ENCODE measurements around the gene TERF2IP. TPM values are rescaled to one million over a fixed set of nuclear protein-coding genes. Genes with fewer than 3 reads are reported as not detected.

Gene TERF2IP
- total RNA-seq, 1 donor = 43.6 TPM

- no peak overlapping the region for H3K4me3 ChIP-seq (ENCODE audit: low read depth, low read length)
- TF ChIP-seq CTCF (IDR thresholded peaks at IDR 0.05; ENCODE audit: insufficient read depth, low read depth, low read length) = no peak
- DNase-seq (ENCODE audit: low read depth) = no peak
Measured at GRCh38 chr16:75632857-75633256, 14.7 kb upstream of the TERF2IP start.

- DNase-seq (ENCODE audit: low read depth) = no peak
- H3K4me3 ChIP-seq (ENCODE audit: low read depth, low read length) = no peak overlapping the region
Measured at GRCh38 chr16:75635036-75635435, 12.5 kb upstream of the TERF2IP start.

GRCh38 chr16:75640598-75640997 lies 7.0 kb upstream of the TERF2IP start:
- no peak for TF ChIP-seq CTCF (IDR thresholded peaks at IDR 0.05; ENCODE audit: insufficient read depth, low read depth, low read length)
- DNase-seq (ENCODE audit: low read depth) = peak; percentile 97

More at GRCh38 chr16:75635036-75635435, 12.5 kb upstream of the TERF2IP start:
- no peak for TF ChIP-seq CTCF (IDR thresholded peaks at IDR 0.05; ENCODE audit: insufficient read depth, low read depth, low read length)

GRCh38 chr16:75644240-75645012 lies 3.1 kb upstream of the TERF2IP start:
- TF ChIP-seq CTCF (IDR thresholded peaks at IDR 0.05; ENCODE audit: insufficient read depth, low read depth, low read length) = no peak
- no peak overlapping the region for H3K4me3 ChIP-seq (ENCODE audit: low read depth, low read length)
- no peak for DNase-seq (ENCODE audit: low read depth)

More at GRCh38 chr16:75640598-75640997, 7.0 kb upstream of the TERF2IP start:
- no peak overlapping the region for H3K4me3 ChIP-seq (ENCODE audit: low read depth, low read length)

- DNase-seq (ENCODE audit: low read depth) = no peak
- TF ChIP-seq CTCF (IDR thresholded peaks at IDR 0.05; ENCODE audit: insufficient read depth, low read depth, low read length) = no peak
- peak overlapping the region; percentile 98 for H3K4me3 ChIP-seq (ENCODE audit: low read depth, low read length)
Measured at GRCh38 chr16:75647112-75647491, 471 bp upstream of the TERF2IP start.

- peak; percentile 76 for DNase-seq (ENCODE audit: low read depth)
- peak overlapping the region; percentile 98 for H3K4me3 ChIP-seq (ENCODE audit: low read depth, low read length)
- no peak for TF ChIP-seq CTCF (IDR thresholded peaks at IDR 0.05; ENCODE audit: insufficient read depth, low read depth, low read length)
Measured at GRCh38 chr16:75648265-75649076, 898 bp downstream of the TERF2IP start.
